Measurements from ENCODE around the gene ABHD3.
"Not testable (repeated sequence)": the region's sequence is repeated elsewhere in the genome, so short reads cannot be mapped to it uniquely, and the experiment has no call there.

ABHD3 gene

GRCh38 chr18:21703241-21703820 lies 1.2 kb downstream of the ABHD3 start:
- DNase-seq (ENCODE audit: low read depth) = no peak

- DNase-seq (ENCODE audit: low read depth) = no peak
Observed at GRCh38 chr18:21702602-21703001, 2.0 kb downstream of the ABHD3 start.

GRCh38 chr18:21701621-21702020 lies 3.0 kb downstream of the ABHD3 start:
- DNase-seq (ENCODE audit: low read depth) = no peak

GRCh38 chr18:21700528-21701075 lies 4.0 kb downstream of the ABHD3 start:
- DNase-seq (ENCODE audit: low read depth) = no peak

GRCh38 chr18:21693322-21693721 lies 11.3 kb downstream of the ABHD3 start:
- DNase-seq (ENCODE audit: low read depth) = no peak

- no peak for DNase-seq (ENCODE audit: low read depth)
Observed at GRCh38 chr18:21689736-21690135, 14.8 kb downstream of the ABHD3 start.

- no peak for DNase-seq (ENCODE audit: low read depth)
Observed at GRCh38 chr18:21686282-21687105, 18.1 kb downstream of the ABHD3 start.

- not testable (repeated sequence) for DNase-seq (ENCODE audit: low read depth)
Observed at GRCh38 chr18:21685556-21685981, 19.0 kb downstream of the ABHD3 start.

GRCh38 chr18:21684731-21685130 lies 19.8 kb downstream of the ABHD3 start:
- DNase-seq (ENCODE audit: low read depth) = no peak

GRCh38 chr18:21682371-21683051 lies 22.1 kb downstream of the ABHD3 start:
- no peak for DNase-seq (ENCODE audit: low read depth)

GRCh38 chr18:21680161-21680560 lies 24.4 kb downstream of the ABHD3 start:
- DNase-seq (ENCODE audit: low read depth) = no peak

GRCh38 chr18:21678859-21679258 lies 25.7 kb downstream of the ABHD3 start:
- no peak for DNase-seq (ENCODE audit: low read depth)

- not testable (repeated sequence) for DNase-seq (ENCODE audit: low read depth)
Observed at GRCh38 chr18:21675354-21675753, 29.2 kb downstream of the ABHD3 start.

- DNase-seq (ENCODE audit: low read depth) = no peak
Observed at GRCh38 chr18:21672521-21673267, 31.9 kb downstream of the ABHD3 start.

- no peak for DNase-seq (ENCODE audit: low read depth)
Observed at GRCh38 chr18:21669736-21670285, 34.8 kb downstream of the ABHD3 start.

GRCh38 chr18:21664069-21664468 lies 40.5 kb downstream of the ABHD3 start:
- no peak for DNase-seq (ENCODE audit: low read depth)

GRCh38 chr18:21663578-21663977 lies 41.0 kb downstream of the ABHD3 start:
- DNase-seq (ENCODE audit: low read depth) = no peak

- DNase-seq (ENCODE audit: low read depth) = no peak
Observed at GRCh38 chr18:21662581-21662980, 42.0 kb downstream of the ABHD3 start.

GRCh38 chr18:21660078-21660477 lies 44.5 kb downstream of the ABHD3 start:
- no peak for DNase-seq (ENCODE audit: low read depth)

- no peak for DNase-seq (ENCODE audit: low read depth)
Observed at GRCh38 chr18:21656402-21656801, 48.2 kb downstream of the ABHD3 start.

GRCh38 chr18:21653361-21653760 lies 51.2 kb downstream of the ABHD3 start:
- DNase-seq (ENCODE audit: low read depth) = no peak

GRCh38 chr18:21652073-21652472 lies 52.5 kb downstream of the ABHD3 start:
- no peak for DNase-seq (ENCODE audit: low read depth)
